ENCODE measurements around the gene DAB1.
A peak's percentile ranks its signal among the peaks of the same experiment; 100 is the strongest.

The DAB1 gene

GRCh38 chr1:57063406-57064125, 360.3 kb downstream of the DAB1 start:
- DNase-seq, result no peak

- DNase-seq, result no peak
Measured at GRCh38 chr1:57061369-57061768, 362.5 kb downstream of the DAB1 start.

- no peak for DNase-seq
Measured at GRCh38 chr1:57060451-57060850, 363.4 kb downstream of the DAB1 start.

- no peak for DNase-seq
Measured at GRCh38 chr1:57058652-57059501, 365.0 kb downstream of the DAB1 start.

- no peak for DNase-seq
Measured at GRCh38 chr1:57048856-57049255, 375.0 kb downstream of the DAB1 start.

- DNase-seq, result no peak
Measured at GRCh38 chr1:57046462-57046861, 377.4 kb downstream of the DAB1 start.

- no peak for DNase-seq
Measured at GRCh38 chr1:57041901-57042300, 382.0 kb downstream of the DAB1 start.

GRCh38 chr1:57040811-57041210, 383.0 kb downstream of the DAB1 start:
- DNase-seq, result no peak

GRCh38 chr1:57036641-57037579, 386.9 kb downstream of the DAB1 start:
- DNase-seq, result no peak

- no peak for DNase-seq
Measured at GRCh38 chr1:57034713-57035112, 389.1 kb downstream of the DAB1 start.

GRCh38 chr1:57033222-57034001, 390.4 kb downstream of the DAB1 start:
- DNase-seq, result no peak

- DNase-seq, result no peak
Measured at GRCh38 chr1:57026624-57027354, 397.1 kb downstream of the DAB1 start.

- no peak for DNase-seq
Measured at GRCh38 chr1:57024855-57025254, 399.0 kb downstream of the DAB1 start.

- DNase-seq, result no peak
Measured at GRCh38 chr1:57024428-57024827, 399.4 kb downstream of the DAB1 start.

GRCh38 chr1:57020216-57020615, 403.6 kb downstream of the DAB1 start:
- no peak for DNase-seq

GRCh38 chr1:57019236-57019839, 404.5 kb downstream of the DAB1 start:
- DNase-seq, result peak; percentile 2

GRCh38 chr1:57018119-57018518, 405.7 kb downstream of the DAB1 start:
- DNase-seq, result no peak

- DNase-seq, result no peak
Measured at GRCh38 chr1:57017717-57018116, 406.1 kb downstream of the DAB1 start.

- no peak for DNase-seq
Measured at GRCh38 chr1:57017200-57017599, 406.7 kb downstream of the DAB1 start.

GRCh38 chr1:57015071-57015470, 408.8 kb downstream of the DAB1 start:
- no peak for DNase-seq

GRCh38 chr1:57013522-57013921, 410.3 kb downstream of the DAB1 start:
- no peak for DNase-seq

Measured in SHP77 treated with DMSO at 0.1 percent for 48 hours (cell line).